Ovary (tissue), 9 donors: ENCODE data around the gene NDUFA13. TPM values are rescaled to one million over a fixed set of nuclear protein-coding genes. Genes with fewer than 3 reads are reported as not detected.

ENCODE experiments used
- DNase-seq, 5 donors: peaks; one replicate each; pipeline ENCODE4 v3.0.0-alpha.2; 2019 to 2020
- H3K27ac ChIP-seq, 2 donors: fragments of 200-600 bp; one replicate each; pipeline versions ENCODE4 v1.5.1 to v1.8.0; 2019 to 2022
- H3K27me3 ChIP-seq: fragments of 200-600 bp; one replicate; pipeline ENCODE4 v1.8.0; 2022
- H3K36me3 ChIP-seq: fragments of 200-600 bp; sonication (generic); one replicate; pipeline ENCODE4 v1.5.1; 2019
- H3K4me1 ChIP-seq: one replicate; pipeline ENCODE4 v1.8.1; 2013; ENCODE audit warnings: mild to moderate bottlenecking, moderate library complexity; ENCODE audit not compliant: insufficient read depth
- H3K4me3 ChIP-seq: fragments of 200-600 bp; sonication (generic); one replicate; pipeline ENCODE4 v1.5.1; 2017
- H3K9me3 ChIP-seq, 2 donors: fragments of 200-600 bp in 1 of 2; sonication (generic) in 1 of 2; one replicate each; pipeline versions ENCODE4 v1.5.1 to v1.8.1; 2013 to 2019; ENCODE audit warnings: mild to moderate bottlenecking in 1 of 2, moderate library complexity in 1 of 2
- EP300 ChIP-seq: sonication (generic); formaldehyde crosslinking; IDR thresholded peaks from one replicate; pipeline ENCODE4 v1.6.1; 2017; ENCODE audit warnings: antibody characterized with exemption
- POLR2A ChIP-seq: fragments of 450-650 bp; IDR thresholded peaks from one replicate; pipeline ENCODE4 v1.6.1; 2017; ENCODE audit warnings: antibody characterized with exemption, mild to moderate bottlenecking, moderate library complexity
- WGBS, 3 donors: extraction: QIAGEN DNeasy Blood & Tissue Kit in 1 of 3; methylation state at CpG; one replicate each; pipeline versions ENCODE4 v1.1.5 to v1.1.7; 2013 to 2017; 5-methylcytosine and 5-hydroxymethylcytosine counted together
- intact Hi-C, 4 donors: fragments of 100-400 bp; cut with DNase I; formaldehyde crosslinking; loops; one replicate each; pipeline versions ENCODE4 v1.11.0 to v1.15.1; 2022 to 2023
- polyA plus RNA-seq, 2 donors: library from polyadenylated mRNA; stranded (reverse); fragments of 200-250 nt in 1 of 2; fragments of 350-450 nt in 1 of 2; fragmentation: Illumina TruSeq in 1 of 2; extraction: RNeasy Lipid Tissue Mini Kit (QIAGEN cat#74804) in 1 of 2; gene quantifications; one replicate each; pipeline ENCODE4 v1.2.3, GENCODE V29; 2013 to 2014
- total RNA-seq, 7 donors: library from RNA; depleted of rRNA in 2 of 7; stranded (reverse); fragments of >200 nt in 2 of 7; fragmentation: NEBNext Ultra II Directional in 3 of 7; extraction: Animal tissue kit (Norgen Biotek cat#: 25700) in 3 of 7; gene quantifications; one replicate each; pipeline versions ENCODE4 v1.1.0 to v1.2.4, GENCODE V29; 2016 to 2023
- TF ChIP-seq, protein P1 (sequence below), 3 donors: fragments of 450-650 bp in 2 of 3; fragments of 200-600 bp in 1 of 3; IDR thresholded peaks; one replicate each; pipeline versions ENCODE4 v1.5.1 to v1.8.0; 2016 to 2022; ENCODE audit warnings: antibody characterized with exemption in 3 of 3, mild to moderate bottlenecking in 1 of 3
- donor health status: DM: no; HTN: no; CAD: no; lungs with moderate emphysema.
- donor health status: DM: no; HTN: no; CAD: no.
- donor health status: Bipolar disorder and iron deficiency.
- donor health status: DM: yes; HTN: yes; CAD: no.
- donor health status: DM: no; HTN: no; CAD: no.
- donor health status: DM: yes; HTN: yes; CAD: no.

NDUFA13 gene
- total and polyA plus RNA-seq, 9 donors = 33.5 to 291 (median 202) TPM

- no peaks in the 10 kb centered on the region for H3K9me3 ChIP-seq
- H3K4me3 ChIP-seq = no peak overlapping the region
- no peak for TF ChIP-seq EP300
- TF ChIP-seq, protein P1, sequence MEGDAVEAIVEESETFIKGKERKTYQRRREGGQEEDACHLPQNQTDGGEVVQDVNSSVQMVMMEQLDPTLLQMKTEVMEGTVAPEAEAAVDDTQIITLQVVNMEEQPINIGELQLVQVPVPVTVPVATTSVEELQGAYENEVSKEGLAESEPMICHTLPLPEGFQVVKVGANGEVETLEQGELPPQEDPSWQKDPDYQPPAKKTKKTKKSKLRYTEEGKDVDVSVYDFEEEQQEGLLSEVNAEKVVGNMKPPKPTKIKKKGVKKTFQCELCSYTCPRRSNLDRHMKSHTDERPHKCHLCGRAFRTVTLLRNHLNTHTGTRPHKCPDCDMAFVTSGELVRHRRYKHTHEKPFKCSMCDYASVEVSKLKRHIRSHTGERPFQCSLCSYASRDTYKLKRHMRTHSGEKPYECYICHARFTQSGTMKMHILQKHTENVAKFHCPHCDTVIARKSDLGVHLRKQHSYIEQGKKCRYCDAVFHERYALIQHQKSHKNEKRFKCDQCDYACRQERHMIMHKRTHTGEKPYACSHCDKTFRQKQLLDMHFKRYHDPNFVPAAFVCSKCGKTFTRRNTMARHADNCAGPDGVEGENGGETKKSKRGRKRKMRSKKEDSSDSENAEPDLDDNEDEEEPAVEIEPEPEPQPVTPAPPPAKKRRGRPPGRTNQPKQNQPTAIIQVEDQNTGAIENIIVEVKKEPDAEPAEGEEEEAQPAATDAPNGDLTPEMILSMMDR (IDR thresholded peaks at IDR 0.05) = no peak
- no peak for TF ChIP-seq POLR2A
- WGBS, 3 donors = 84 to 88% (median 86%) methylated on average over 18 of the region's 18 CpGs
- H3K27ac ChIP-seq = no peak overlapping the region
- H3K4me1 ChIP-seq = peaks cover 1% of the 10 kb centered on the region
- no peak for DNase-seq
- no peaks in the 10 kb centered on the region for H3K36me3 ChIP-seq
- H3K27me3 ChIP-seq = no peaks in the 10 kb centered on the region
- intact Hi-C loops = no loop called here
Observed at GRCh38 chr19:19502808-19503602, 13.0 kb upstream of the NDUFA13 start.

- H3K4me3 ChIP-seq = no peak overlapping the region
- no peaks in the 10 kb centered on the region for H3K9me3 ChIP-seq
- peaks cover 1% of the 10 kb centered on the region for H3K4me1 ChIP-seq
- no peak overlapping the region for H3K27ac ChIP-seq
- 84 to 89% (median 86%) methylated on average over 17 to 23 of the region's 23 CpGs for WGBS, 3 donors
- TF ChIP-seq, protein P1 (IDR thresholded peaks at IDR 0.05) = no peak
- TF ChIP-seq POLR2A (no peak), EP300 (no peak)
- intact Hi-C loops = no loop called here
- H3K36me3 ChIP-seq = no peaks in the 10 kb centered on the region
- no peak for DNase-seq
- H3K27me3 ChIP-seq = no peaks in the 10 kb centered on the region
Observed at GRCh38 chr19:19504754-19505668, 11.0 kb upstream of the NDUFA13 start.

- H3K9me3 ChIP-seq = no peaks in the 10 kb centered on the region
- no peak overlapping the region for H3K27ac ChIP-seq
- H3K4me3 ChIP-seq = no peak overlapping the region
- DNase-seq = no peak
- no peaks in the 10 kb centered on the region for H3K36me3 ChIP-seq
- WGBS, 3 donors = 52 to 78% (median 64%) methylated on average over 27 of the region's 27 CpGs
- peaks cover 1% of the 10 kb centered on the region for H3K4me1 ChIP-seq
- intact Hi-C loops = no loop called here
- no peak for TF ChIP-seq EP300
- TF ChIP-seq, protein P1 (IDR thresholded peaks at IDR 0.05) = no peak
- TF ChIP-seq POLR2A = no peak
- no peaks in the 10 kb centered on the region for H3K27me3 ChIP-seq
Observed at GRCh38 chr19:19505669-19506326, 10.2 kb upstream of the NDUFA13 start.

DNA sequence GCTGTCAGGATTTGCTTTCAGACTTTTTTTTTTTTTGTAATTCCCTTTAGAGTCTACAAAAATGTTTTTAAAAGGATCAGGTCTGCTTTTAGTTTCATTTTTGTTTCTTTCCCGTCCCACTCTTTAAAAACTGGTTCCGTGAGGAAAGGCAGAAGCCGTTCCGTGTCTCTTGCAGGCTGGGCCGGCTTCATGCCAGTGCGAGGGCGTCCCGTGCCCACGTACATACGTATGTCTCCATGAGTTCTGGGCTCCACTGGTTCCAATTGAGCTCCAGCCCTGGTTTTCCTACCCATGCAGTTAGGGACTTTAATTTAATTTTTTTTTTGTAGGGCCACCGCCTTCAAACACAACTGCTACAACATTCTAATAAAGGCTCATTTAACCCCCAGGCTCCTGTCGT lies 9.4 kb upstream of the NDUFA13 start:
- TF ChIP-seq POLR2A = no peak
- TF ChIP-seq, protein P1 (IDR thresholded peaks at IDR 0.05) = no peak
- TF ChIP-seq EP300 = no peak
- Histone ChIP-seq H3K27ac (no peak overlapping the region), H3K4me1 (peaks cover 1% of the 10 kb centered on the region), H3K9me3 (no peaks in the 10 kb centered on the region), H3K4me3 (no peak overlapping the region), H3K27me3 (no peaks in the 10 kb centered on the region), H3K36me3 (no peaks in the 10 kb centered on the region)
- DNase-seq = peak in 1 of 5 donors; percentile 63
- 18 to 72% (median 23%) methylated on average over 12 of the region's 12 CpGs for WGBS, 3 donors
- intact Hi-C loops = no loop called here
